Activated naive CD8-positive, alpha-beta T cell (primary cell): ENCODE data around the gene CFP.

Source experiments
- H3K27ac Mint-ChIP-seq: one replicate; pipeline ENCODE4 v1.8.0; 2021; ENCODE audit warnings: mixed read lengths
- H3K27me3 Mint-ChIP-seq: one replicate; pipeline ENCODE4 v1.8.0; 2021; ENCODE audit warnings: mixed read lengths
- H3K36me3 Mint-ChIP-seq: one replicate; pipeline ENCODE4 v1.8.0; 2021; ENCODE audit warnings: mixed read lengths
- H3K4me1 Mint-ChIP-seq: one replicate; pipeline ENCODE4 v1.8.0; 2021; ENCODE audit warnings: low read depth, mixed read lengths
- H3K4me3 Mint-ChIP-seq: one replicate; pipeline ENCODE4 v1.8.0; 2021; ENCODE audit warnings: mild to moderate bottlenecking, mixed read lengths
- H3K9me3 Mint-ChIP-seq: one replicate; pipeline ENCODE4 v1.8.0; 2021; ENCODE audit warnings: low read depth, mixed read lengths

The CFP gene

GRCh38 chrX:47577901-47578300, 51.8 kb downstream of the CFP start:
- H3K9me3 Mint-ChIP-seq: no peaks in the 10 kb centered on the region
- H3K4me3 Mint-ChIP-seq: no peak overlapping the region
- peaks cover 2% of the 10 kb centered on the region for H3K36me3 Mint-ChIP-seq
- peak overlapping the region; percentile 58 for H3K27ac Mint-ChIP-seq
- H3K27me3 Mint-ChIP-seq: no peaks in the 10 kb centered on the region
- peaks cover 27% of the 10 kb centered on the region for H3K4me1 Mint-ChIP-seq

- no peaks in the 10 kb centered on the region for H3K9me3 Mint-ChIP-seq
- H3K27ac Mint-ChIP-seq: no peak overlapping the region
- H3K4me1 Mint-ChIP-seq: peaks cover 26% of the 10 kb centered on the region
- no peaks in the 10 kb centered on the region for H3K27me3 Mint-ChIP-seq
- peaks cover 2% of the 10 kb centered on the region for H3K36me3 Mint-ChIP-seq
- no peak overlapping the region for H3K4me3 Mint-ChIP-seq
Observed at GRCh38 chrX:47577424-47577823, 52.3 kb downstream of the CFP start.

- H3K36me3 Mint-ChIP-seq: peaks cover 5% of the 10 kb centered on the region
- H3K27ac Mint-ChIP-seq: no peak overlapping the region
- H3K27me3 Mint-ChIP-seq: no peaks in the 10 kb centered on the region
- H3K4me1 Mint-ChIP-seq: peaks cover 16% of the 10 kb centered on the region
- H3K9me3 Mint-ChIP-seq: no peaks in the 10 kb centered on the region
- no peak overlapping the region for H3K4me3 Mint-ChIP-seq
Observed at GRCh38 chrX:47576021-47576898, 53.5 kb downstream of the CFP start.

- H3K36me3 Mint-ChIP-seq: peaks cover 5% of the 10 kb centered on the region
- peaks cover 11% of the 10 kb centered on the region for H3K4me1 Mint-ChIP-seq
- H3K9me3 Mint-ChIP-seq: no peaks in the 10 kb centered on the region
- no peak overlapping the region for H3K4me3 Mint-ChIP-seq
- H3K27ac Mint-ChIP-seq: no peak overlapping the region
- no peaks in the 10 kb centered on the region for H3K27me3 Mint-ChIP-seq
Observed at GRCh38 chrX:47574547-47575301, 55.0 kb downstream of the CFP start.

GRCh38 chrX:47574076-47574546, 55.6 kb downstream of the CFP start:
- H3K4me1 Mint-ChIP-seq: peaks cover 8% of the 10 kb centered on the region
- no peaks in the 10 kb centered on the region for H3K27me3 Mint-ChIP-seq
- H3K4me3 Mint-ChIP-seq: no peak overlapping the region
- H3K9me3 Mint-ChIP-seq: no peaks in the 10 kb centered on the region
- H3K27ac Mint-ChIP-seq: no peak overlapping the region
- H3K36me3 Mint-ChIP-seq: peaks cover 5% of the 10 kb centered on the region

GRCh38 chrX:47573341-47574075, 56.2 kb downstream of the CFP start:
- H3K27me3 Mint-ChIP-seq: no peaks in the 10 kb centered on the region
- peaks cover 8% of the 10 kb centered on the region for H3K4me1 Mint-ChIP-seq
- peak overlapping the region; percentile 51 for H3K27ac Mint-ChIP-seq
- no peaks in the 10 kb centered on the region for H3K9me3 Mint-ChIP-seq
- peak overlapping the region; percentile 48 for H3K4me3 Mint-ChIP-seq
- peaks cover 5% of the 10 kb centered on the region for H3K36me3 Mint-ChIP-seq
